Choroid plexus epithelial cell (primary cell): ENCODE results near the gene PLTP.
"Not testable (repeated sequence)": the region's sequence is repeated elsewhere in the genome, so short reads cannot be mapped to it uniquely, and the experiment has no call there.

ENCODE experiments used
- DNase-seq: peaks from one replicate; pipeline ENCODE4 v3.0.0-alpha.2; 2010; ENCODE audit warnings: low read depth
- H3K4me3 ChIP-seq: 2 replicates; pipeline ENCODE4 v1.5.1; 2011; ENCODE audit warnings: low read depth, mild to moderate bottlenecking, control low read depth, low read length, moderate library complexity
- CTCF ChIP-seq: conservative IDR thresholded peaks from 2 replicates; pipeline ENCODE4 v1.5.1; 2011; ENCODE audit warnings: low read depth, mild to moderate bottlenecking, control low read depth, inconsistent platforms, low read length, moderate library complexity

The PLTP gene

GRCh38 chr20:45907219-45907948 lies 4.6 kb downstream of the PLTP start:
- no peak for DNase-seq
- H3K4me3 ChIP-seq = no peak overlapping the region
- TF ChIP-seq CTCF = no peak

DNA sequence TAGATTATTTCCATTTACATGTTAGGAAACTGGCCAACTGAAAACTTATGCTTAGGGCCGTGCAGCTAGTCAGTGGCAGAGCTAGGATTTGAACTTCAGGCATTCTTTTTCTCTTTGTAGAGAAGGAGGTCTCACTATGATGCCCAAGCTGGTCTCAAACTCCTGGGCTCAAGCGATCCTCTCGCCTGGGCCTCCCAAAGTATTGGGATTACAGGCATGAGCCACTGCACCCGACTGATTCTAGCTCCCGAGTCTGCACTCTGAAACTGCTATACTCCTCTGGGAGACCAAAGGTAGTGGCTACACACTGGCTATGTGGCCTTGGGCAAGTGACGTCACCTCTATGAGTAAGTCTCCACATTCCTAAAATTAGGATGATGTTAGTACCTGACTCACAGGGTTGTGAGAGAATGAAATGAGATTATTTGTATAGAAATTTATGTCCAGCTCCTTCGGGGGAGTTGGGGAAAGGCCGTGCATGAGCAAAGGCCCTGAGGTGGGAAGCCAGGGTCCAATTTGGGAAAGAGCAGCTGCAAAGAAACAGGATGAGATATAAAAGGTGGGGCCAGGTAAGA lies 6.4 kb downstream of the PLTP start:
- no peak overlapping the region for H3K4me3 ChIP-seq
- no peak for TF ChIP-seq CTCF
- no peak for DNase-seq

GRCh38 chr20:45904583-45905504 lies 7.1 kb downstream of the PLTP start:
- no peak for TF ChIP-seq CTCF
- no peak for DNase-seq

GRCh38 chr20:45902199-45902701 lies 9.7 kb downstream of the PLTP start:
- no peak for DNase-seq
- no peak overlapping the region for H3K4me3 ChIP-seq
- TF ChIP-seq CTCF = no peak

More at GRCh38 chr20:45904583-45905504, 7.1 kb downstream of the PLTP start:
- no peak overlapping the region for H3K4me3 ChIP-seq

DNA sequence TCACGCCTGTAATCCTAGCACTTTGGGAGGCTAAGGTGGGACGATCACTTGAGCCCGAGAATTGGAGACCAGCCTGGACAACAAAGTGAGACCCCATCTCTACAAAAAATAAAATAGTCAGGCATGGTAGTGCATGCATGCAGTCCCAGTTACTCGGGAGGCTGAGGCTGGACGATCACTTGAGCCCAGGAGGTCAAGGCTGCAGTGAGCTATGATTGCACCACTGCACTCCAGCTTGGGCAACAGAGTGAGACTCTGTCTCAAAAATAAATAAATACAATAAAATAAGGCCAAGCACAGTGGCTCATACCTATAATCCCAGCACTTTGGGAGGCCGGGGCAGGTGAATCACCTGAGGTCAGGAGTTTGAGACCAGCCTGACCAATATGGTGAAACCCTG lies 10.6 kb downstream of the PLTP start:
- H3K4me3 ChIP-seq, DNase-seq: not testable (repeated sequence)

DNA sequence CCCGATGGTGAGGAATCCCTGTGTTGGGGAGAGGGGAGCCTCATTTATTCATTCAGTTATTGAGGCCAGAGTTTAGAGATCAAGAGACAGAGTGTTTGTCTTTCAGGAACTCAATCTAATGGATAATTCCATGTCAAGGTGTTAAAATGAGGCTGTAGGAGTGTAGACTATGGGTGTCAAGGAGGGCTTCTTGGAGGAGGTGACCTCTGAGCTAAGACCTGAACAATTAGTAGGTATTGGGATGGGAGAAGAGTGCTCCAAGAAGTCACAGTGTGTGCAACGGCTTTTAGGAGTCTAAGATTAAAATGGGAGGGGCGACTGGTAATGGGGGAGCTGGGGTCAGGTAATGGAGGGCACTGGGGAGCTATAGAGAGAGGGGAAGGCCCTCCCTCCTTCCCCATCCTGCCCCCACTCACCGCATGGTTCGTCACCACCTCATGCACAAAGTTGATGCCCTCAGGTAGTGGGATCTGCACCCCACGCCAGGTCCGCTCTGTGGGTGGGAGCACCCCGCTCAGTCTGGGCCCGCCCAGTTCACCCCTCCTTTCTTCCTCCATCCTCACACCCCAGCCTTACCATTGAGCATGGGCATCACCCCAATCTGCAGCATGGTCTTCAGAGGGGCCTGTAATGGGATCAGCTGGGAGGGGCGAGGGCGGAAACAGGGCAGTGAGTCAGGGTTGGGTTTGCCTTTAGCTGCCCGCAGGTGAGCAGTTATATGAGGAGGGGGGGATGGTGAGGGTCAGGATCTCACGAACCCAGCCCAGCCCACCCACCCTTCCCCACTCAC lies 12.7 kb downstream of the PLTP start:
- no peak for TF ChIP-seq CTCF
- no peak for DNase-seq
- no peak overlapping the region for H3K4me3 ChIP-seq
